CD14-positive monocyte (primary cell): Measurements from ENCODE around the gene CSPG4. TPM values are rescaled to one million over a fixed set of nuclear protein-coding genes. Genes with fewer than 3 reads are reported as not detected.

Source experiments
- DNase-seq, 3 donors: peaks; one replicate each; pipeline ENCODE4 v3.0.0-alpha.2; 2011 to 2022
- H2AFZ ChIP-seq: 2 replicates; pipeline ENCODE4 v1.6.0; 2012; ENCODE audit warnings: mild to moderate bottlenecking, low read depth, low read length, inconsistent platforms; ENCODE audit not compliant: insufficient read depth, poor library complexity, severe bottlenecking
- H3K27ac ChIP-seq, 2 donors: 1 replicate in 1 of 2; 2 replicates in 1 of 2; pipeline ENCODE4 v1.5.1; 2012 to 2013; ENCODE audit warnings: low read length in 2 of 2, control low read depth in 1 of 2, inconsistent platforms in 1 of 2, low read depth in 1 of 2, mild to moderate bottlenecking in 1 of 2
- H3K27me3 ChIP-seq, 2 donors: one replicate each; pipeline versions ENCODE4 v1.6.0 to v1.6.1; 2011 to 2013; ENCODE audit warnings: low read length in 2 of 2; ENCODE audit not compliant: control insufficient read depth in 2 of 2, insufficient read depth in 2 of 2
- H3K36me3 ChIP-seq, 2 donors: replicated peaks in 1 of 2; 1 replicate in 1 of 2; 2 replicates in 1 of 2; pipeline versions ENCODE4 v1.5.1 to v1.6.1; 2012 to 2013; ENCODE audit warnings: low read length in 2 of 2, control low read depth in 1 of 2, inconsistent platforms in 1 of 2, mild to moderate bottlenecking in 1 of 2; ENCODE audit not compliant: insufficient read depth in 2 of 2, control insufficient read depth in 1 of 2
- H3K4me1 ChIP-seq, 2 donors: 1 replicate in 1 of 2; 2 replicates in 1 of 2; pipeline versions ENCODE4 v1.5.1 to v1.6.1; 2012 to 2013; ENCODE audit warnings: low read length in 2 of 2, control low read depth in 1 of 2, inconsistent platforms in 1 of 2, mild to moderate bottlenecking in 1 of 2, moderate library complexity in 1 of 2; ENCODE audit not compliant: insufficient read depth in 2 of 2, control insufficient read depth in 1 of 2
- H3K4me2 ChIP-seq: replicated peaks from 2 replicates; pipeline ENCODE3; 2012; ENCODE audit warnings: low read length, moderate library complexity, mild to moderate bottlenecking; ENCODE audit not compliant: poor library complexity, severe bottlenecking; ENCODE audit errors: extremely low read depth
- H3K4me3 ChIP-seq, 3 experiments: fragments of 200-600 bp in 1 of 3; sonication (generic) in 1 of 3; replicated peaks in 1 of 3; 1 replicate in 2 of 3; 2 replicates in 1 of 3; pipeline ENCODE4 v1.5.1; 2011 to 2013; ENCODE audit warnings: low read length in 3 of 3, mild to moderate bottlenecking in 3 of 3, control low read depth in 2 of 3, low read depth in 2 of 3, inconsistent platforms in 1 of 3, moderate library complexity in 1 of 3
- H3K79me2 ChIP-seq: 2 replicates; pipeline ENCODE4 v1.6.0; 2012; ENCODE audit warnings: mild to moderate bottlenecking, control low read depth, inconsistent platforms, low read length, moderate library complexity; ENCODE audit not compliant: insufficient read depth
- H3K9ac ChIP-seq: 2 replicates; pipeline ENCODE4 v1.6.0; 2017; ENCODE audit warnings: low read length, mild to moderate bottlenecking; ENCODE audit not compliant: insufficient read depth, poor library complexity, severe bottlenecking
- H3K9me3 ChIP-seq, 2 donors: replicated peaks in 1 of 2; 1 replicate in 1 of 2; 2 replicates in 1 of 2; pipeline versions ENCODE4 v1.5.1 to v1.6.1; 2012 to 2013; ENCODE audit warnings: low read length in 2 of 2, control low read depth in 1 of 2; ENCODE audit not compliant: control insufficient read depth in 1 of 2, insufficient read depth in 1 of 2
- H4K20me1 ChIP-seq: 2 replicates; pipeline ENCODE4 v1.6.0; 2012; ENCODE audit warnings: mild to moderate bottlenecking, low read length, control low read depth, moderate library complexity; ENCODE audit not compliant: insufficient read depth
- H3K27ac Mint-ChIP-seq, 7 donors: one replicate each; pipeline ENCODE4 v1.8.0; 2020; ENCODE audit warnings: mild to moderate bottlenecking in 7 of 7, mixed read lengths in 7 of 7, moderate library complexity in 6 of 7, inconsistent platforms in 2 of 7
- H3K27me3 Mint-ChIP-seq, 3 donors: one replicate each; pipeline ENCODE4 v1.8.0; 2021 to 2022; ENCODE audit warnings: low read depth in 3 of 3, mild to moderate bottlenecking in 3 of 3, mixed read lengths in 3 of 3, moderate library complexity in 3 of 3, inconsistent platforms in 1 of 3
- H3K36me3 Mint-ChIP-seq, 2 donors: one replicate each; pipeline ENCODE4 v1.8.0; 2020; ENCODE audit warnings: mixed read lengths in 2 of 2, inconsistent platforms in 1 of 2, mild to moderate bottlenecking in 1 of 2
- H3K4me1 Mint-ChIP-seq: one replicate; pipeline ENCODE4 v1.8.0; 2020; ENCODE audit warnings: mild to moderate bottlenecking, mixed read lengths
- H3K4me3 Mint-ChIP-seq, 2 donors: one replicate each; pipeline ENCODE4 v1.8.0; 2020; ENCODE audit warnings: mild to moderate bottlenecking in 2 of 2, mixed read lengths in 2 of 2, moderate library complexity in 1 of 2
- H3K9me3 Mint-ChIP-seq, 7 donors: one replicate each; pipeline ENCODE4 v1.8.0; 2020 to 2022; ENCODE audit warnings: mixed read lengths in 7 of 7, mild to moderate bottlenecking in 6 of 7, moderate library complexity in 6 of 7, inconsistent platforms in 2 of 7
- CTCF ChIP-seq: fragments of 200-600 bp; IDR thresholded peaks from one replicate; pipeline ENCODE4 v1.8.0; 2022; ENCODE audit warnings: antibody characterized with exemption, mild to moderate bottlenecking
- WGBS: methylation state at CpG from one replicate; pipeline ENCODE4 v1.1.5; 2013; ENCODE audit warnings: missing lambda C conversion rate; ENCODE audit not compliant: insufficient coverage; 5-methylcytosine and 5-hydroxymethylcytosine counted together
- intact Hi-C, 2 donors: fragments of 100-400 bp; cut with micrococcal nuclease; formaldehyde crosslinking; loops; one replicate each; pipeline versions ENCODE4 v1.15.0 to v1.15.1; 2023
- polyA plus RNA-seq, 3 donors: library from polyadenylated mRNA; depleted of rRNA in 1 of 3; unstranded in 2 of 3; stranded (reverse) in 1 of 3; fragments of 300-500 nt in 2 of 3; fragments of >200 nt in 1 of 3; fragmentation: Illumina TruSeq in 2 of 3; gene quantifications; 1 replicate in 2 of 3; 2 replicates in 1 of 3; pipeline ENCODE4 v1.2.3, GENCODE V29; 2012 to 2021

Gene CSPG4
- polyA plus RNA-seq, 3 donors: not detected

- H3K27me3 ChIP-seq: no peaks in the 10 kb centered on the region
- TF ChIP-seq CTCF: no peak
- H4K20me1 ChIP-seq: no peaks in the 10 kb centered on the region
- no peak overlapping the region for H3K4me2 ChIP-seq
- no peaks in the 10 kb centered on the region for H3K79me2 ChIP-seq
- H3K9ac ChIP-seq: no peak overlapping the region
- Mint-ChIP-seq H3K4me3 (no peak overlapping the region), H3K4me1 (no peaks in the 10 kb centered on the region), H3K9me3 (no peaks in the 10 kb centered on the region), H3K27ac (no peak overlapping the region), H3K36me3 (no peaks in the 10 kb centered on the region), H3K27me3 (peaks cover 1 to 2% (median 2%) of the 10 kb centered on the region in 3 donors)
- H3K36me3 ChIP-seq: no peaks in the 10 kb centered on the region
- no peak overlapping the region for H2AFZ ChIP-seq
- WGBS: 100% methylated on average over 4 of the region's 10 CpGs
- no peak for DNase-seq
- H3K4me3 ChIP-seq: no peak overlapping the region
- H3K9me3 ChIP-seq: no peaks in the 10 kb centered on the region
- no peaks in the 10 kb centered on the region for H3K4me1 ChIP-seq
- H3K27ac ChIP-seq: no peak overlapping the region
- intact Hi-C loops: no loop called here
Observed at GRCh38 chr15:75673426-75674235, 39.0 kb downstream of the CSPG4 start.

GRCh38 chr15:75672646-75673425 lies 39.8 kb downstream of the CSPG4 start:
- no peak overlapping the region for H3K4me3 ChIP-seq
- DNase-seq: no peak
- Mint-ChIP-seq H3K27me3 (peaks cover 1 to 2% (median 2%) of the 10 kb centered on the region in 3 donors), H3K4me3 (no peak overlapping the region), H3K4me1 (no peaks in the 10 kb centered on the region), H3K27ac (no peak overlapping the region), H3K9me3 (no peaks in the 10 kb centered on the region), H3K36me3 (no peaks in the 10 kb centered on the region)
- no peak overlapping the region for H3K4me2 ChIP-seq
- no peaks in the 10 kb centered on the region for H3K36me3 ChIP-seq
- no peaks in the 10 kb centered on the region for H3K9me3 ChIP-seq
- H3K79me2 ChIP-seq: no peaks in the 10 kb centered on the region
- intact Hi-C loops: no loop called here
- H3K9ac ChIP-seq: no peak overlapping the region
- no peak for TF ChIP-seq CTCF
- no peaks in the 10 kb centered on the region for H3K4me1 ChIP-seq
- H2AFZ ChIP-seq: no peak overlapping the region
- 94% methylated on average over 11 of the region's 14 CpGs for WGBS
- H4K20me1 ChIP-seq: no peaks in the 10 kb centered on the region
- no peaks in the 10 kb centered on the region for H3K27me3 ChIP-seq
- no peak overlapping the region for H3K27ac ChIP-seq
